VCaP (cell line): ENCODE results near the gene UGT1A1.
"Not testable (repeated sequence)": the region's sequence is repeated elsewhere in the genome, so short reads cannot be mapped to it uniquely, and the experiment has no call there.

ENCODE experiments used
- H3K27ac ChIP-seq: fragments of 450-650 bp; 2 replicates; pipeline ENCODE4 v1.5.1; 2017
- CTCF ChIP-seq: fragments of 450-650 bp; conservative IDR thresholded peaks from 2 replicates; pipeline ENCODE4 v1.5.1; 2017; ENCODE audit warnings: mild to moderate bottlenecking, moderate library complexity

UGT1A1 gene

GRCh38 chr2:233740870-233741269 is 19.2 kb upstream of the UGT1A1 start:
- no peak overlapping the region for H3K27ac ChIP-seq
- no peak for TF ChIP-seq CTCF

GRCh38 chr2:233743464-233744259 is 16.4 kb upstream of the UGT1A1 start:
- no peak for TF ChIP-seq CTCF
- H3K27ac ChIP-seq, result no peak overlapping the region

DNA sequence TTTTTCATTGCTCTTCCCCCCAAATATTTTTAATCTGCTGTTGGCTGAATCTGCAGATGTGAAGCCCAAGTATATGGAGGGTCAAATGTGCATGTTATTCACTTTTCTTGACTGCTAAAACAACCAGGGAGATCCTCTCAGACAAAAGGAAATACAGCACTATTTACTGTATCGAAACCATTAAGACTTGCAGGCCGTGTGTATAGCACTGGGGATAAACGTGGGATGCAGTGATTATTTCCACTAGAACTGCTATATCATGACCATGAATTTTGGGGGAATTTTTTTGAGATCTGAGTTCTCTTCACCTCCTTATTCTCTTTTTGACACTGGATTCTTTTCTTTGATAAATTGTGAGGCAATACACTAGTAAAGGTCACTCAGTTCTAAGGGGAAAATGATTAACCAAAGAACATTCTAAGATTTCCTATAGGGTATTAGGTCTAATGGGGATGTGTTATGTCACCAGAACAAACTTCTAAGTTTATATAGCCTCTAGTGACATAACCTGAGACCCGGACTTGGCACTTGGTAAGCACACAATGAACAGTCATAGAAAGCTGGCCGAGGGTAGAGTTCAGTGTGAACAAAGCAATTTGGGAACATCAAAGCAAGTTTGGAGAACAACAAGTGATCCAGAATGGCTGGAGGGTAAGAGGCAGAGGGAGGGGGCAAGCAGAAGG is 14.9 kb upstream of the UGT1A1 start:
- H3K27ac ChIP-seq, result no peak overlapping the region
- TF ChIP-seq CTCF, result no peak

DNA sequence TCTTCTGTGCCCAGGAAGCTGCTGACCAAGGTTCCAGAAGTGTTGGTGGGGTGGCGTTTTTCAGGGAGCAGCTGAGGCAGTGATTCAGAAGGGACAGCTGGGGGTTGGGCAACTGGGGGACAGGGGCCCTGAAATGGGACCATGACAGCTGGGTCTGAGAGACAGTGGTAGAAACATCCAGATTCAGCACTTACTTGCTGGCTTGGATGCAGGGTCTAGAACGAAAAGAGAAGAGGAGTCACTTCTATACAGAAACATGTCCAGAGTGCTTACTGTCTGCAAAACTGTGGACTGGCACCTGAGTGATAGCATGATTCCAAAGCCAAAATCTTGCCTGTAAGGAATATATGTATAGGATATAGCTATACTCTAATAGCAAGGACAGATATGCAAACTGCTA is 14.2 kb upstream of the UGT1A1 start:
- H3K27ac ChIP-seq, result not testable (repeated sequence)

DNA sequence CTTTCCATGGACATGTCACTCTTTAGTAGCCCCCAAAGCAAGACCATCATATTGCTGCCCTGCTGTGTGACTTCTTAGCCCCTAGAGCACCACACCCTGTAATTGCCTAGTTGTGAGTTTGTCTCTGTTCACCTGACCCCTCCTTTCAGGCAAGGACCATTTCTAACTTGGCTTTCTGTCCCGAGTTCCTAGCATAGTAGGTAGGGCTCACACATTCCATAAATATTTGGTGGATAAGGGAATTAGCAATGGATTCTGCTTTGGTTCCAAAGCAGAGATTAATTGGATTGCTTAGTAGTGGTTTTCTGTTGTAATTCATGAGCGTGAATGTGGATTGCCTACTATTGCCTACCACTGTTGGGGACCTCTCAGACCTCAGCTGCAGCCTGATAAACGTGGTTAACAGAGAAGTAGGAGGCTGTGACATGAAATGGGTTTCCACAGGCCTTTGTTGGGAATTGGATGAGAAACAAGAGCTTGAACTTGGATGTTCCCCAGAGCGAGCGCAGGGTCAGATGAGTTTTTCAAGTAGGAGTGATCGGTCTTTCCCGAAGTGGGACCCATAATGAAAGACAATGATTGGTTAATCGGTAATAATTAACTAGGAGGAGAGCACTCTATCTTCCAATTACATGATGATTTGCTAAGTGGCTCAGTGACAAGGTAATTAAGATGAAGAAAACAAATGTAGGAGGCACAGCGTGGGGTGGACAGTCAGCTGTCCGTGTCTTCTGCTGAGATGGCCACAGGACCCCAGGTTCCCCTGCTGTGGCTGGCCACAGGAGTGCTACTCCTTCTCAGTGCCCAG is 13.4 kb upstream of the UGT1A1 start:
- no peak overlapping the region for H3K27ac ChIP-seq
- TF ChIP-seq CTCF, result no peak

GRCh38 chr2:233747283-233747544 is 12.9 kb upstream of the UGT1A1 start:
- no peak for TF ChIP-seq CTCF
- no peak overlapping the region for H3K27ac ChIP-seq

GRCh38 chr2:233750689-233751088 is 9.4 kb upstream of the UGT1A1 start:
- not testable (repeated sequence) for H3K27ac ChIP-seq

GRCh38 chr2:233751212-233752009 is 8.7 kb upstream of the UGT1A1 start:
- H3K27ac ChIP-seq, result not testable (repeated sequence)
